ENCODE data around the gene POGLUT2.
"Not testable (repeated sequence)": the region's sequence is repeated elsewhere in the genome, so short reads cannot be mapped to it uniquely, and the experiment has no call there.

The POGLUT2 gene

GRCh38 chr13:102784483-102784882 is 14.3 kb downstream of the POGLUT2 start:
- H3K4me3 ChIP-seq (ENCODE audit: low read depth, low read length): no peak overlapping the region
- TF ChIP-seq, protein P1, sequence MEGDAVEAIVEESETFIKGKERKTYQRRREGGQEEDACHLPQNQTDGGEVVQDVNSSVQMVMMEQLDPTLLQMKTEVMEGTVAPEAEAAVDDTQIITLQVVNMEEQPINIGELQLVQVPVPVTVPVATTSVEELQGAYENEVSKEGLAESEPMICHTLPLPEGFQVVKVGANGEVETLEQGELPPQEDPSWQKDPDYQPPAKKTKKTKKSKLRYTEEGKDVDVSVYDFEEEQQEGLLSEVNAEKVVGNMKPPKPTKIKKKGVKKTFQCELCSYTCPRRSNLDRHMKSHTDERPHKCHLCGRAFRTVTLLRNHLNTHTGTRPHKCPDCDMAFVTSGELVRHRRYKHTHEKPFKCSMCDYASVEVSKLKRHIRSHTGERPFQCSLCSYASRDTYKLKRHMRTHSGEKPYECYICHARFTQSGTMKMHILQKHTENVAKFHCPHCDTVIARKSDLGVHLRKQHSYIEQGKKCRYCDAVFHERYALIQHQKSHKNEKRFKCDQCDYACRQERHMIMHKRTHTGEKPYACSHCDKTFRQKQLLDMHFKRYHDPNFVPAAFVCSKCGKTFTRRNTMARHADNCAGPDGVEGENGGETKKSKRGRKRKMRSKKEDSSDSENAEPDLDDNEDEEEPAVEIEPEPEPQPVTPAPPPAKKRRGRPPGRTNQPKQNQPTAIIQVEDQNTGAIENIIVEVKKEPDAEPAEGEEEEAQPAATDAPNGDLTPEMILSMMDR (IDR thresholded peaks at IDR 0.05; ENCODE audit: low read depth, low read length, missing control alignments): no peak
- no peak for DNase-seq (ENCODE audit: low read depth)

GRCh38 chr13:102781591-102781990 is 17.2 kb downstream of the POGLUT2 start:
- DNase-seq (ENCODE audit: low read depth): no peak
- no peak overlapping the region for H3K4me3 ChIP-seq (ENCODE audit: low read depth, low read length)
- TF ChIP-seq, protein P1 (IDR thresholded peaks at IDR 0.05; ENCODE audit: low read depth, low read length, missing control alignments): no peak

DNA sequence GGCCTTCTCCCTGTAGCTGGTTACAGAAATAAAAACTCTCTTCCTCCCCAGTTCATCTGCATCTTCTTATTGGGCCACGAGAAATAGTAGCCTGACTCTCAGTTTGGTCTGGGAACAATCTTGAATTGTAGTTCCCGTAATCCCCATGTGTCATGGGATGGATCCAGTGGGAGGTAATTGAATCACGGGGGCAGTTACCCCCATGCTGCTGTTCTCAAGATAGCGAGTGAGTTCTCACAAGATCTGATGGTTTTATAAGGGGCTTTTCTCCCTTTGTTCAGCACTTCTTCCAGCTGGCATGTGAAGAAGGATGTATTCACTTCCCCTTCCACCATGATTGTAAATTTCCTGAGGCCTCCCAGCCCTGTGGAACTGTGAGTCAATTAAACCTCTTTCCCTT is 18.1 kb downstream of the POGLUT2 start:
- not testable (repeated sequence) for H3K4me3 ChIP-seq (ENCODE audit: low read depth, low read length); DNase-seq (ENCODE audit: low read depth)

GRCh38 chr13:102779436-102780159 is 19.2 kb downstream of the POGLUT2 start:
- no peak for DNase-seq (ENCODE audit: low read depth)
- H3K4me3 ChIP-seq (ENCODE audit: low read depth, low read length): no peak overlapping the region
- TF ChIP-seq, protein P1 (IDR thresholded peaks at IDR 0.05; ENCODE audit: low read depth, low read length, missing control alignments): no peak

DNA sequence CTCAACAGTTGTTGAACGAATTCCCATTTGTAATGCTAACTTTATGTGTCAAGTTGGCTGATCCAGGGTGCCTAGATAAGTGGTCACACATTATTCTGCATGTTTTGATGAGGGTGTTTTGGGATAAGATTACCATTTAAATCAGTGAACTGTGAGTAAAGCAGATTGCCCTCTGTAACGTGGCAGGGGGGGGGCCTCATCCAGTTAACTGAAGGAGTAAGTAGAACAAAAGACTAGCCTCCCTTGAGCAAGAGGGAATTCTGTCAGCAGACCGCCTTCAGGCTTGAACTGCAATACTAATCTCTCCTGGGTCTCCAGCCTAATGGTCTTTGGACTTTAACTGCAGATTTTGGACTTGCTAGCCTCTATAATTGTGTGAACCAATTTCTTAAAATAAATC is 21.0 kb downstream of the POGLUT2 start:
- TF ChIP-seq, protein P1 (IDR thresholded peaks at IDR 0.05; ENCODE audit: low read depth, low read length, missing control alignments): no peak
- H3K4me3 ChIP-seq (ENCODE audit: low read depth, low read length): no peak overlapping the region
- no peak for DNase-seq (ENCODE audit: low read depth)

- TF ChIP-seq, protein P1 (IDR thresholded peaks at IDR 0.05; ENCODE audit: low read depth, low read length, missing control alignments): no peak
- no peak for DNase-seq (ENCODE audit: low read depth)
Measured at GRCh38 chr13:102776271-102776670, 22.5 kb downstream of the POGLUT2 start.

GRCh38 chr13:102774591-102775520 is 23.9 kb downstream of the POGLUT2 start:
- H3K4me3 ChIP-seq (ENCODE audit: low read depth, low read length): no peak overlapping the region
- TF ChIP-seq, protein P1 (IDR thresholded peaks at IDR 0.05; ENCODE audit: low read depth, low read length, missing control alignments): no peak
- DNase-seq (ENCODE audit: low read depth): no peak

More at GRCh38 chr13:102776271-102776670, 22.5 kb downstream of the POGLUT2 start:
- H3K4me3 ChIP-seq (ENCODE audit: low read depth, low read length): no peak overlapping the region

Data from GM12864 (cell line).